Measurements from ENCODE around the gene DEFB131B.
A peak's percentile ranks its signal among the peaks of the same experiment; 100 is the strongest.
"Not testable (repeated sequence)": the region's sequence is repeated elsewhere in the genome, so short reads cannot be mapped to it uniquely, and the experiment has no call there.

DEFB131B gene

GRCh38 chr11:71911986-71912340, 33.7 kb downstream of the DEFB131B start:
- not testable (repeated sequence) for DNase-seq

GRCh38 chr11:71913756-71914526, 35.7 kb downstream of the DEFB131B start:
- DNase-seq = no peak

GRCh38 chr11:71914617-71915189, 36.5 kb downstream of the DEFB131B start:
- DNase-seq = no peak

GRCh38 chr11:71917646-71918140, 39.4 kb downstream of the DEFB131B start:
- no peak for DNase-seq

- DNase-seq = peak; percentile 86
These were observed 49.8 kb downstream of the DEFB131B start, which contains the start of gene XNDC1N for GRCh38 chr11:71927820-71928736. TSS of gene XNDC1N (minus strand) at chr11:71928594. CDS start at chr11:71923353, 5,241 bp downstream.

- DNase-seq = peak; percentile 95
These were observed 50.6 kb downstream of the DEFB131B start, which contains the start of gene RNF121 for GRCh38 chr11:71928737-71929443. TSS of gene RNF121 (plus strand) at chr11:71929046. CDS start at chr11:71929062, 16 bp downstream.

GRCh38 chr11:71929491-71929890, 51.2 kb downstream of the DEFB131B start:
- DNase-seq = no peak

- no peak for DNase-seq
These were observed 52.4 kb downstream of the DEFB131B start for GRCh38 chr11:71930556-71931244.

- no peak for DNase-seq
These were observed 53.0 kb downstream of the DEFB131B start for GRCh38 chr11:71931245-71931602.

GRCh38 chr11:71933141-71933933, 55.1 kb downstream of the DEFB131B start:
- DNase-seq = no peak

Data from COR-L47 (cell line).